PC-3 (cell line): ENCODE results near the gene GRIK1. TPM values are rescaled to one million over a fixed set of nuclear protein-coding genes. Genes with fewer than 3 reads are reported as not detected.

Experiments
- ATAC-seq: fragments of 200-7000 bp; cut with Tn5 transposase; 2 replicates; pipeline ENCODE4 v1.9.1; 2020; ENCODE audit warnings: mild to moderate bottlenecking, moderate library complexity
- BruUV-seq: library from RNA; stranded (reverse); fragments of 400-500 nt; replicated peaks from 2 replicates; lab custom pipeline; 2021; lab: Mats Ljungman, UMichigan
- CTCF ChIA-PET: fragments of 300-600 bp; sonication (Branson Sonifier 250); formaldehyde crosslinking; loops from one replicate; lab custom pipeline; 2022; ENCODE audit warnings: antibody characterized with exemption; lab: Charles Lee
- POLR2A ChIA-PET: fragments of 300-600 bp; sonication (Branson Sonifier 250); formaldehyde crosslinking; loops from one replicate; lab custom pipeline; 2022; ENCODE audit warnings: antibody characterized with exemption; ENCODE audit not compliant: unreplicated experiment; lab: Charles Lee
- DNase-seq: peaks from one replicate; pipeline ENCODE4 v3.0.0-alpha.2; 2015
- H2AFZ ChIP-seq: fragments of 300-600 bp; sonication (generic); 2 replicates; pipeline ENCODE4 v1.6.0; 2016; ENCODE audit warnings: antibody characterized with exemption, low read length
- H3F3A ChIP-seq: fragments of 300-600 bp; sonication (generic); one replicate; pipeline ENCODE4 v1.6.0; 2017; ENCODE audit warnings: antibody characterized with exemption, low read length, control low read depth, mild to moderate bottlenecking; ENCODE audit not compliant: unreplicated experiment
- H3K27ac ChIP-seq: fragments of 300-600 bp; sonication (generic); 2 replicates; pipeline ENCODE4 v1.5.1; 2016; ENCODE audit warnings: mild to moderate bottlenecking, low read length
- H3K27me3 ChIP-seq: fragments of 300-600 bp; sonication (generic); 2 replicates; pipeline ENCODE4 v1.6.1; 2016; ENCODE audit warnings: low read length, mixed read lengths
- H3K36me3 ChIP-seq: fragments of 300-600 bp; sonication (generic); 2 replicates; pipeline ENCODE4 v1.6.1; 2016; ENCODE audit warnings: low read depth, mixed run types, low read length, mixed read lengths
- H3K4me1 ChIP-seq: fragments of 300-600 bp; sonication (generic); 2 replicates; pipeline ENCODE4 v1.5.1; 2016; ENCODE audit warnings: low read length; ENCODE audit not compliant: insufficient read depth
- H3K4me2 ChIP-seq: fragments of 300-600 bp; sonication (generic); 2 replicates; pipeline ENCODE4 v1.6.0; 2016; ENCODE audit warnings: low read length
- H3K4me3 ChIP-seq: fragments of 300-600 bp; sonication (generic); 2 replicates; pipeline ENCODE4 v1.5.1; 2016; ENCODE audit warnings: mild to moderate bottlenecking, low read length, mixed read lengths
- H3K79me2 ChIP-seq: fragments of 300-600 bp; sonication (generic); 2 replicates; pipeline ENCODE4 v1.6.1; 2017; ENCODE audit warnings: low read length, mixed read lengths
- H3K9ac ChIP-seq: fragments of 300-600 bp; sonication (generic); 2 replicates; pipeline ENCODE4 v1.6.0; 2016; ENCODE audit warnings: mild to moderate bottlenecking, low read length
- H3K9me2 ChIP-seq: fragments of 300-600 bp; sonication (generic); replicated peaks from 2 replicates; pipeline ENCODE4 v1.6.1; 2016; ENCODE audit warnings: mixed run types, low read length, mixed read lengths
- H3K9me3 ChIP-seq: fragments of 300-600 bp; sonication (generic); 2 replicates; pipeline ENCODE4 v1.6.1; 2016; ENCODE audit warnings: low read length, mixed read lengths
- H4K20me1 ChIP-seq: fragments of 300-600 bp; sonication (generic); 2 replicates; pipeline ENCODE4 v1.6.1; 2016; ENCODE audit warnings: low read length, mixed read lengths
- CTCF ChIP-seq: fragments of 300-600 bp; sonication (generic); conservative IDR thresholded peaks from 2 replicates; pipeline ENCODE4 v1.5.1; 2017; ENCODE audit warnings: antibody characterized with exemption, low read depth, mild to moderate bottlenecking, low read length
- EZH2 ChIP-seq: fragments of 300-600 bp; sonication (generic); IDR thresholded peaks from one replicate; pipeline ENCODE4 v1.6.1; 2017; ENCODE audit warnings: antibody characterized with exemption, mild to moderate bottlenecking, low read length; ENCODE audit not compliant: unreplicated experiment
- EZH2phosphoT487 ChIP-seq: fragments of 300-600 bp; sonication (generic); IDR thresholded peaks from 2 replicates; pipeline ENCODE4 v1.6.1; 2018; ENCODE audit warnings: mild to moderate bottlenecking, antibody characterized with exemption, low read length, borderline replicate concordance
- intact Hi-C: fragments of 100-400 bp; cut with micrococcal nuclease; formaldehyde crosslinking; loops from 2 replicates; pipeline ENCODE4 v1.9.0; 2023
- total RNA-seq: library from RNA; depleted of rRNA; stranded (reverse); fragments of >200 nt; gene quantifications from 2 replicates; pipeline ENCODE4 v1.2.3, GENCODE V29; 2014

Gene GRIK1
- total RNA-seq, 1 experiment from 2014 or later: not detected

- no peak overlapping the region for H3K4me3 ChIP-seq
- peaks cover 37% of the 10 kb centered on the region for H3K27me3 ChIP-seq
- no peak for ATAC-seq
- H3K9ac ChIP-seq: no peak overlapping the region
- POLR2A ChIA-PET: no interaction called here
- no peaks in the 10 kb centered on the region for H3K9me2 ChIP-seq
- DNase-seq: no peak
- no peak overlapping the region for H2AFZ ChIP-seq
- intact Hi-C loops: no loop called here
- H3K36me3 ChIP-seq: no peaks in the 10 kb centered on the region
- CTCF ChIA-PET: no interaction called here
- H4K20me1 ChIP-seq: no peaks in the 10 kb centered on the region
- H3K9me3 ChIP-seq: no peaks in the 10 kb centered on the region
- H3K4me2 ChIP-seq: no peak overlapping the region
- BruUV-seq: no TSS peak
- TF ChIP-seq CTCF (no peak), EZH2phosphoT487 (no peak), EZH2 (no peak)
- no peaks in the 10 kb centered on the region for H3K4me1 ChIP-seq
- H3K79me2 ChIP-seq: no peaks in the 10 kb centered on the region
- no peaks in the 10 kb centered on the region for H3F3A ChIP-seq
- no peak overlapping the region for H3K27ac ChIP-seq
These were observed 188.2 kb downstream of the GRIK1 start for GRCh38 chr21:29751473-29752185.

DNA sequence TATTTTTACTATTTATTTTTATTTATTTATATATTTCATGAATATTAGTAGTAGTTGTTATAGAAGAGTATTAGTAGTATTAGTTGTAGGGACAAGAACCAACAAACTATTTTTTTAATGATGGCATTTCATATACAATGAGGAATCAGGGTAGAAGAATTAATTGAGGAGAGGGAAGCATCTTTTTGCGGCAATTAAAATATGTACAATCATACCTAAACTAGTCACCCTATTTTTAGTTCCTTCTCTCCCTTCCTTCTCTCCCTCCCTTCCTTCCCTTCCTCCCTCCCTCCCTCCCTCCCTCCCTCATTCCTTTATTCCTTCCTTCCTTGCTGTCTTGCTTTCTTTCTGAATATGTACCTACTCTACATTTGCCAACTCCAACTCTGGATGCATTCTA lies 189.8 kb downstream of the GRIK1 start:
- Histone ChIP-seq H3K4me3 (no peak overlapping the region), H3K4me1 (no peaks in the 10 kb centered on the region), H3K27me3 (peaks cover 40% of the 10 kb centered on the region), H3K27ac (no peak overlapping the region), H3K79me2 (no peaks in the 10 kb centered on the region), H2AFZ (no peak overlapping the region), H3K9me3 (no peaks in the 10 kb centered on the region), H4K20me1 (no peaks in the 10 kb centered on the region), H3K36me3 (no peaks in the 10 kb centered on the region), H3F3A (no peaks in the 10 kb centered on the region), H3K9ac (no peak overlapping the region), H3K9me2 (no peaks in the 10 kb centered on the region), H3K4me2 (no peak overlapping the region)
- ATAC-seq (no peak), DNase-seq (no peak)
- intact Hi-C loops: no loop called here
- POLR2A ChIA-PET: no interaction called here
- CTCF ChIA-PET: no interaction called here
- no peak for TF ChIP-seq EZH2
- no peak for TF ChIP-seq CTCF
- no peak for TF ChIP-seq EZH2phosphoT487
- BruUV-seq: no TSS peak

DNA sequence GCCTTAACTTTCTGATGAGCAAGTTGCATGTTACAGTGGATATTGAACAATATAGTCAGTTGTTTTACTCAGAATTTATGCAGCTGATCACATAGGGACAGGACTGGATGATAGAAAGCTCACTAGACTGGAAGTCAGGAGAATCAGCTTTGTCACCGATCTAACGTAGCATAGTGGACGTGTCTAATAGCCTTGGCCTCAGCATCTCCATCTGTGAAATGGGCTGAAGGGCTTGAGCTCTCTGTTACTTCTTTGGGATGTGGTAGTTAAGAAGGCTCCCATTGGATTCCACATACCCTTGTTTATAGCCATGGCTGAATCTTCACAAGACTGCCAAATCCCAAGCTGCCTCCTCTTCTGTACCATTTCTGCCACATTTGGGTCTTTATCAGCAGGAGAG lies 190.6 kb downstream of the GRIK1 start:
- no peak for TF ChIP-seq CTCF
- TF ChIP-seq EZH2: no peak
- no peak for TF ChIP-seq EZH2phosphoT487
- Histone ChIP-seq H3K27me3 (peaks cover 42% of the 10 kb centered on the region), H3K4me1 (no peaks in the 10 kb centered on the region), H3K4me2 (no peak overlapping the region), H3K9me2 (no peaks in the 10 kb centered on the region), H3K9ac (no peak overlapping the region), H3K36me3 (no peaks in the 10 kb centered on the region), H3K9me3 (no peaks in the 10 kb centered on the region), H4K20me1 (no peaks in the 10 kb centered on the region), H3K79me2 (no peaks in the 10 kb centered on the region), H3K4me3 (no peak overlapping the region), H3K27ac (no peak overlapping the region), H2AFZ (no peak overlapping the region), H3F3A (no peaks in the 10 kb centered on the region)
- ATAC-seq (no peak), DNase-seq (no peak)
- ChIA-PET POLR2A (interaction anchor here (0.7 kb wide), 1 partner anchor 109 kb away, joined by 3 read pairs; no protein-coding TSS in a partner anchor), CTCF (no interaction called here)
- intact Hi-C loops: no loop called here
- BruUV-seq: no TSS peak
